Activated T-helper 17 cell treated with anti-CD3 and anti-CD28 coated beads, Interleukin-2, amount 50 U/mL, for 72 hours (primary cell): ENCODE measurements around the gene TTC39B. TPM values are rescaled to one million over a fixed set of nuclear protein-coding genes. Genes with fewer than 3 reads are reported as not detected.

ENCODE experiments used
- ATAC-seq: fragments of 150-1000 bp; cut with Tn5 transposase; replicated peaks from 2 replicates; pipeline ENCODE4 v1.10.0; 2021; ENCODE audit warnings: mild to moderate bottlenecking, moderate library complexity
- H3K27ac Mint-ChIP-seq: one replicate; pipeline ENCODE4 v1.8.0; 2022; ENCODE audit warnings: mixed read lengths
- H3K27me3 Mint-ChIP-seq: one replicate; pipeline ENCODE4 v1.8.0; 2022; ENCODE audit warnings: mixed read lengths
- H3K36me3 Mint-ChIP-seq: one replicate; pipeline ENCODE4 v1.8.0; 2022; ENCODE audit warnings: low read depth, mild to moderate bottlenecking, mixed read lengths
- H3K4me1 Mint-ChIP-seq: one replicate; pipeline ENCODE4 v1.8.0; 2022; ENCODE audit warnings: mixed read lengths
- H3K4me3 Mint-ChIP-seq: one replicate; pipeline ENCODE4 v1.8.0; 2022; ENCODE audit warnings: mild to moderate bottlenecking, mixed read lengths
- H3K9me3 Mint-ChIP-seq: one replicate; pipeline ENCODE4 v1.8.0; 2022; ENCODE audit warnings: mixed read lengths
- total RNA-seq, 2 donors: library from RNA; stranded (reverse); gene quantifications; one replicate each; pipeline ENCODE4 v1.2.3, GENCODE V29; 2022

TTC39B gene
- total RNA-seq, 2 donors from 2014 or later, result 14.5 to 19.1 TPM

GRCh38 chr9:15178631-15179030 lies 128.4 kb downstream of the TTC39B start:
- Mint-ChIP-seq H3K36me3 (peaks cover 82% of the 10 kb centered on the region), H3K4me3 (no peak overlapping the region), H3K4me1 (no peaks in the 10 kb centered on the region), H3K27me3 (no peaks in the 10 kb centered on the region), H3K9me3 (no peaks in the 10 kb centered on the region), H3K27ac (no peak overlapping the region)
- ATAC-seq, result no peak

- no peaks in the 10 kb centered on the region for H3K9me3 Mint-ChIP-seq
- H3K4me1 Mint-ChIP-seq, result no peaks in the 10 kb centered on the region
- peaks cover 86% of the 10 kb centered on the region for H3K36me3 Mint-ChIP-seq
- no peaks in the 10 kb centered on the region for H3K27me3 Mint-ChIP-seq
- no peak for ATAC-seq
- no peak overlapping the region for H3K27ac Mint-ChIP-seq
- H3K4me3 Mint-ChIP-seq, result no peak overlapping the region
Observed at GRCh38 chr9:15176836-15177235, 130.2 kb downstream of the TTC39B start.

- Mint-ChIP-seq H3K27me3 (no peaks in the 10 kb centered on the region), H3K4me1 (peaks cover 5% of the 10 kb centered on the region), H3K36me3 (peaks cover 25% of the 10 kb centered on the region), H3K27ac (no peak overlapping the region), H3K4me3 (no peak overlapping the region), H3K9me3 (no peaks in the 10 kb centered on the region)
- ATAC-seq, result no peak
Observed at GRCh38 chr9:15163931-15164330, 143.1 kb downstream of the TTC39B start.

GRCh38 chr9:15161753-15162152 lies 145.3 kb downstream of the TTC39B start:
- H3K27ac Mint-ChIP-seq, result no peak overlapping the region
- H3K36me3 Mint-ChIP-seq, result peaks cover 11% of the 10 kb centered on the region
- H3K4me3 Mint-ChIP-seq, result no peak overlapping the region
- ATAC-seq, result no peak
- H3K9me3 Mint-ChIP-seq, result no peaks in the 10 kb centered on the region
- peaks cover 5% of the 10 kb centered on the region for H3K4me1 Mint-ChIP-seq
- no peaks in the 10 kb centered on the region for H3K27me3 Mint-ChIP-seq

- no peak for ATAC-seq
- H3K4me3 Mint-ChIP-seq, result no peak overlapping the region
- no peaks in the 10 kb centered on the region for H3K27me3 Mint-ChIP-seq
- H3K27ac Mint-ChIP-seq, result no peak overlapping the region
- H3K9me3 Mint-ChIP-seq, result no peaks in the 10 kb centered on the region
- H3K4me1 Mint-ChIP-seq, result no peaks in the 10 kb centered on the region
- peaks cover 6% of the 10 kb centered on the region for H3K36me3 Mint-ChIP-seq
Observed at GRCh38 chr9:15160673-15161072, 146.3 kb downstream of the TTC39B start.

GRCh38 chr9:15158064-15158463 lies 149.0 kb downstream of the TTC39B start:
- H3K9me3 Mint-ChIP-seq, result no peaks in the 10 kb centered on the region
- no peak overlapping the region for H3K4me3 Mint-ChIP-seq
- H3K36me3 Mint-ChIP-seq, result no peaks in the 10 kb centered on the region
- H3K4me1 Mint-ChIP-seq, result no peaks in the 10 kb centered on the region
- H3K27me3 Mint-ChIP-seq, result no peaks in the 10 kb centered on the region
- no peak for ATAC-seq
- no peak overlapping the region for H3K27ac Mint-ChIP-seq

GRCh38 chr9:15157381-15157780 lies 149.6 kb downstream of the TTC39B start:
- H3K9me3 Mint-ChIP-seq, result no peaks in the 10 kb centered on the region
- no peaks in the 10 kb centered on the region for H3K4me1 Mint-ChIP-seq
- no peaks in the 10 kb centered on the region for H3K36me3 Mint-ChIP-seq
- H3K27me3 Mint-ChIP-seq, result no peaks in the 10 kb centered on the region
- no peak overlapping the region for H3K4me3 Mint-ChIP-seq
- no peak overlapping the region for H3K27ac Mint-ChIP-seq
- no peak for ATAC-seq

GRCh38 chr9:15156241-15156640 lies 150.8 kb downstream of the TTC39B start:
- no peak for ATAC-seq
- H3K9me3 Mint-ChIP-seq, result no peaks in the 10 kb centered on the region
- no peaks in the 10 kb centered on the region for H3K27me3 Mint-ChIP-seq
- H3K4me3 Mint-ChIP-seq, result no peak overlapping the region
- H3K27ac Mint-ChIP-seq, result no peak overlapping the region
- no peaks in the 10 kb centered on the region for H3K4me1 Mint-ChIP-seq
- H3K36me3 Mint-ChIP-seq, result no peaks in the 10 kb centered on the region

- no peak for ATAC-seq
- Mint-ChIP-seq H3K4me1 (no peaks in the 10 kb centered on the region), H3K4me3 (no peak overlapping the region), H3K36me3 (no peaks in the 10 kb centered on the region), H3K9me3 (no peaks in the 10 kb centered on the region), H3K27ac (no peak overlapping the region), H3K27me3 (no peaks in the 10 kb centered on the region)
Observed at GRCh38 chr9:15155826-15156225, 151.2 kb downstream of the TTC39B start.

GRCh38 chr9:15155323-15155722 lies 151.7 kb downstream of the TTC39B start:
- Mint-ChIP-seq H3K36me3 (no peaks in the 10 kb centered on the region), H3K4me3 (no peak overlapping the region), H3K9me3 (no peaks in the 10 kb centered on the region), H3K27me3 (no peaks in the 10 kb centered on the region), H3K4me1 (no peaks in the 10 kb centered on the region), H3K27ac (no peak overlapping the region)
- no peak for ATAC-seq

- Mint-ChIP-seq H3K4me3 (no peak overlapping the region), H3K4me1 (no peaks in the 10 kb centered on the region)
- no peak for ATAC-seq
Observed at GRCh38 chr9:15154677-15155076, 152.3 kb downstream of the TTC39B start.

GRCh38 chr9:15153961-15154360 lies 153.1 kb downstream of the TTC39B start:
- H3K27ac Mint-ChIP-seq, result no peak overlapping the region
- H3K4me1 Mint-ChIP-seq, result no peaks in the 10 kb centered on the region
- H3K36me3 Mint-ChIP-seq, result no peaks in the 10 kb centered on the region
- H3K9me3 Mint-ChIP-seq, result no peaks in the 10 kb centered on the region
- ATAC-seq, result no peak
- no peak overlapping the region for H3K4me3 Mint-ChIP-seq
- H3K27me3 Mint-ChIP-seq, result no peaks in the 10 kb centered on the region

More at GRCh38 chr9:15154677-15155076, 152.3 kb downstream of the TTC39B start:
- Mint-ChIP-seq H3K27me3 (no peaks in the 10 kb centered on the region), H3K36me3 (no peaks in the 10 kb centered on the region), H3K9me3 (no peaks in the 10 kb centered on the region), H3K27ac (no peak overlapping the region)

GRCh38 chr9:15150939-15151338 lies 156.1 kb downstream of the TTC39B start:
- H3K9me3 Mint-ChIP-seq, result no peaks in the 10 kb centered on the region
- no peaks in the 10 kb centered on the region for H3K27me3 Mint-ChIP-seq
- no peak for ATAC-seq
- H3K4me1 Mint-ChIP-seq, result no peaks in the 10 kb centered on the region
- H3K36me3 Mint-ChIP-seq, result no peaks in the 10 kb centered on the region
- H3K4me3 Mint-ChIP-seq, result no peak overlapping the region
- no peak overlapping the region for H3K27ac Mint-ChIP-seq

- Mint-ChIP-seq H3K27me3 (peaks cover 3% of the 10 kb centered on the region), H3K9me3 (no peaks in the 10 kb centered on the region), H3K4me1 (no peaks in the 10 kb centered on the region), H3K4me3 (no peak overlapping the region), H3K36me3 (no peaks in the 10 kb centered on the region), H3K27ac (no peak overlapping the region)
- ATAC-seq, result no peak
Observed at GRCh38 chr9:15149450-15149849, 157.6 kb downstream of the TTC39B start.

GRCh38 chr9:15146268-15146700 lies 160.7 kb downstream of the TTC39B start:
- H3K9me3 Mint-ChIP-seq, result no peaks in the 10 kb centered on the region
- no peaks in the 10 kb centered on the region for H3K36me3 Mint-ChIP-seq
- H3K27me3 Mint-ChIP-seq, result peaks cover 3% of the 10 kb centered on the region
- no peak for ATAC-seq
- H3K27ac Mint-ChIP-seq, result no peak overlapping the region
- H3K4me3 Mint-ChIP-seq, result no peak overlapping the region
- H3K4me1 Mint-ChIP-seq, result no peaks in the 10 kb centered on the region

- no peak overlapping the region for H3K4me3 Mint-ChIP-seq
- H3K36me3 Mint-ChIP-seq, result no peaks in the 10 kb centered on the region
- no peaks in the 10 kb centered on the region for H3K4me1 Mint-ChIP-seq
- H3K27me3 Mint-ChIP-seq, result peaks cover 3% of the 10 kb centered on the region
- no peaks in the 10 kb centered on the region for H3K9me3 Mint-ChIP-seq
- ATAC-seq, result no peak
- no peak overlapping the region for H3K27ac Mint-ChIP-seq
Observed at GRCh38 chr9:15144622-15145061, 162.4 kb downstream of the TTC39B start.
